ENCODE results near the gene SLC6A6.

Gene SLC6A6

DNA sequence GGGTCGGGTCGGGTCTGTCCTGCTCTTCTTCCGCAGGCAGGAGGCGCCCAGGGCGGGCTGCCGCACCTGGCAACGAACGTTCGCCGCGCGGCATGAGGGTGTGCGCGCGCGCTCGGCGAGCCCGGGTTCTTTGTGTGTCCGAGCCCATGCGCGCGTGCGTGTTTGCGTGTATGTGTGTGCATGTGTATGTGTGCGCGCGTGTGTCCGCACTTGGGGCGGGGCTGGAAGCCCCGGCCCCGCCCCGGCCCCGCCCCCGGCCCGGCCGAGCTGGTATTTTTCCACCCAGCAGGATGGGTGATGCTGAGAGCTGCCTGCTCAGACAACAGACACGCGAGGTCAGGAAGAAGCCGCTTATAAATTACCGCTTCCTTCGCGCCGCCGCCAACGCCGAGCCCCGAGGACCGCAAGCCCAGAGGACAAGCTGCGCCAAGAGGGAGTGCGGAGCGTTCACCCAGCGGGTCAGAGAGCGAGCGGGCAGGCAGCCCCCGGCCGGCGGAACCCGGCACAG, at the start of gene SLC6A6:
TSS of gene SLC6A6 (plus strand) at position 303 of the 508 bp plus-strand sequence. CDS start 41,029 bp downstream, outside the sequence.
- Histone ChIP-seq H3K4me1 (ENCODE audit: insufficient read depth, low read length) (peaks cover 11% of the 10 kb centered on the region; the same call in 1 of the 2 replicates), H3K9ac (ENCODE audit: low read depth, low read length) (peak within 1 kb of the TSS; percentile 94), H3K9me3 (ENCODE audit: control insufficient read depth, insufficient read depth, low read length) (no peaks in the 10 kb centered on the region)

DNA sequence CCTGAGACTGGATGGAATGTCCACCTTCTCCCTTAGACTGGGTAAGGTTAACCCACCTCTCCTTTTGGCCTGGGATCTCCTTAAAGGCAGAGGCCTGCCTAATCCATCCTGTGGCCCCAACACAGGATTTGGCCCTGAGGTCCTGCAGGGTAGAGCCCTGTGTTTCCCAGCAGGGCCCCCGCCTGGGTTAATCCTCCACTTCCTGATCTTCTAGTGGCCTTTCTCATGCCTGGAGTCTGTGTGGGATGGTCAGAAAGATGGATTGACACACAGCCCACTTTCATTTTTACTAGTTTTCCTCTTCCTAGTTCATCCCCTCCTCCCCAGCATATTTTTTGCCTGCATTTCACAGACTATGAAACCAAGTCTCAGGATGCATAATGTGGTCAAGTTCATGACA, 48.9 kb upstream of the SLC6A6 start:
- no peaks in the 10 kb centered on the region for H3K9me3 ChIP-seq (ENCODE audit: control insufficient read depth, insufficient read depth, low read length)
- no peaks in the 10 kb centered on the region for H3K36me3 ChIP-seq (ENCODE audit: insufficient read depth, low read length)
- no peak overlapping the region for H3K9ac ChIP-seq (ENCODE audit: low read depth, low read length)
- peaks cover 9% of the 10 kb centered on the region for H3K4me1 ChIP-seq (ENCODE audit: insufficient read depth, low read length)

More for the DNA sequence above, at the start of gene SLC6A6:
- 0 out of 2 replicates have a peak, but pooled peaks cover 3% of the 10 kb centered on the region for H3K36me3 ChIP-seq (ENCODE audit: insufficient read depth, low read length)

DNA sequence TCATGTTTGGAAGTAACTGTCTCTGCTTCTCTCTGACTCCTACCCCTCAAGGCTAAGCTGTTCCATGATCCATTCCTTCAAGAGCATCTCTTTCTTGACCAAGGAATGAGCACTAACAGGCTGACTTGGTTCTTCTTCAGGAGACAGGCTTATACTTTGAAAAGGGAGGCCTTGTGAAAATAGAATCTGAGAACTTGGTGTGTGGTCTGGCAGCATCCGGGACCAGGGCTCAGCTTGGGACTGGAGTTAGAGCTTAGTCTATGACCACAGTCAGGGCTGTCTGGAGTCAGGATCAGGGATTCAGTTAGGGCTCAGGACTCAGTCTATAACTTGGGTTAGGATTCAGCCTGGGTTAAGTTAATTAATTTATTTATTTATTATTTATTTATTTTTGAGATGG, 44.9 kb upstream of the SLC6A6 start:
- no peaks in the 10 kb centered on the region for H3K9me3 ChIP-seq (ENCODE audit: control insufficient read depth, insufficient read depth, low read length)
- peaks cover 3% of the 10 kb centered on the region; the same call in 1 of the 2 replicates for H3K4me1 ChIP-seq (ENCODE audit: insufficient read depth, low read length)
- no peak overlapping the region for H3K9ac ChIP-seq (ENCODE audit: low read depth, low read length)
- no peaks in the 10 kb centered on the region for H3K36me3 ChIP-seq (ENCODE audit: insufficient read depth, low read length)

DNA sequence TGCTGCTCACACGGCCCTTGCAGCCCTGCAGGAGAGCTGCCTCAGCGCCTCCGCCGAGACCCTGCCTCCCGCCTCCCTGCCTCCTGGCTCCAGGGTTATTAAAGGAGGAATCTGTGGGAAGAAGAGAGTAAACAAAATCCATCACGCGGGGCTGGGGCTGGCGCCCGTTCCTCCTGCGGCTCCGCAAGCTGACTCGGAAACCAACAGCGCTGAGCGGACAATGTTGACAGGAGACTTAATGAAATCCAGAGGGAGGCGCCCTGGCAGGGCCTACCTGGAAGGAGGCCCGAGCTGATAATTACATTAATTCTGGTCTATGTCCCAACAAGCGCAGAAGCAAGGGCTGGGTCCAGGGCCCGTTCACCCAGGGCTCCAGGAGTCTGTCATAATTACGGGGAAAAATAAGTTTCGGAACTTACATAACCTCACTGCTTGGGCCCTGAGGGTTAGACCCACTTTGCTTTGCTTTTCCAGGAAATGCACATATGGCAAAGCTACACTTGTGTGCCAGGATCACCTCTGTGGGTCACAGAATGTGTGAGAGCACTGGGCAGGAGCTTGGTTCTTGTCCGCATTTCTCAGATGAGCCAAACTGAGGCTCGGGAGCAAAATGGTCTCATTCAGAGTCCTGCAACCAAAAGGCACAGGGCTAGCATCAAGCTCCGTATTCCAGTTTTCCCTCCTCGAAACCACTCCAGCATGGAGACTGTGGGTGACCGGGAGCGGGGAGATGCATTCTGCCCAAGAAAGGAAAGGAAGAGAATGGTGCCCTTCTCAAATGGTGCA, 43.8 kb upstream of the SLC6A6 start:
- Histone ChIP-seq H3K9me3 (ENCODE audit: control insufficient read depth, insufficient read depth, low read length) (no peaks in the 10 kb centered on the region), H3K9ac (ENCODE audit: low read depth, low read length) (no peak overlapping the region), H3K36me3 (ENCODE audit: insufficient read depth, low read length) (no peaks in the 10 kb centered on the region), H3K4me1 (ENCODE audit: insufficient read depth, low read length) (no peaks in the 10 kb centered on the region)

DNA sequence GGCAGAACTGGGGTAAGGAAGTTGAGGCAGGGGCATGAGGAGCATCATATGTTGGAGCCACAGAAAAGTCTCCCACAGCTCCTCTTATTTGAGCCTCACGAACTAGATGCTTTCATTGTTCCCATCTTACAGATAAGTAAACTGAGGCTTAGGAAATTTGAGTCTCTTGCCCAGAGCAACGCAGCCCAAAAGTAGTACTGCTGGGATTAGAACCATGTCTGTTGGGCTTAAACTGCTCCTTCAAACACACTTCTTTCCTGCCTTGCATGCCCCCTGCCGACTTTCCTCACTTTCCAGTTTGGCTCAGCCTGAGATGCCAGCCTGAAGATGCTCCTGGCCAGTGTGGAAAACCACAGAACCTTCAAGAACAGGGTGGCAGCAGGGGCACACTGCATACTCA, 43.1 kb upstream of the SLC6A6 start:
- Histone ChIP-seq H3K9me3 (ENCODE audit: control insufficient read depth, insufficient read depth, low read length) (no peaks in the 10 kb centered on the region), H3K9ac (ENCODE audit: low read depth, low read length) (no peak overlapping the region), H3K36me3 (ENCODE audit: insufficient read depth, low read length) (no peaks in the 10 kb centered on the region), H3K4me1 (ENCODE audit: insufficient read depth, low read length) (no peaks in the 10 kb centered on the region)

DNA sequence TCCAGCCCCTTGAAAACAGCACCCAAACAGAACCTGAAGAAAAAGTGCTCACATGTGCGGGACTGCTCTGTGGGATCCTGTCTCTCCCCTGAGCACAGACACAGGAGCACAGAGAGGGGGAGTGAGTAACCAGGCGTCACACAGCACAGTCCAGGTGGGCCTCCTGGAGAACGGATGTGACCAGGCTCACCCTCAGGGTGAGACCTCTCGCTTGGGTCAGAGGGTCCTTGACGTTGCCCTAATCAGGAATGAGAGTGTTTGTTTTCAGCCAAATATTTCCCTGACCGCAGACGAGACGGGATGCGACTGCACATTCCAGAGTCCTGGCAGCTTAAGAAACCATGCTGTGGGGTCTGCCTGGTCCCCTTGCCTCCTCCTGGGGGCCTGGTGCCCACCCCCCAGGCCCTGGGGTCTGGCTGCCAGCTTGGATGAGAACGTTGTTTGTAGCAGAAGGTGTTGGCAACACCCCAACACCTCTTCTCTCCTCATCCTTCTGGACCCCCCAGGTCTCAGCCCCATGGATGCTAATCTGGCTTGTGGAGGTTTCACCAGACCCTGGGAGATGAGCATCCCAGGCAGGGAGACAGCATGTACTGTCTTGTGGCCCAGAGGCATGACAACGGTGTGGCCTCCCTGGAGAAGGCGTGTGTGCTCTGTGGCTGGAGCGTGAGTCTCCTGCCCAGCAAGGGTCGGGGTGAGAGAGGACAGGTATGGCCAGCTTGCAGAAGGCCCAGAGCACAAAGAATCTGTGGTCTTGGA, 42.1 kb upstream of the SLC6A6 start:
- H3K9me3 ChIP-seq (ENCODE audit: control insufficient read depth, insufficient read depth, low read length) = no peaks in the 10 kb centered on the region
- no peaks in the 10 kb centered on the region for H3K4me1 ChIP-seq (ENCODE audit: insufficient read depth, low read length)
- H3K36me3 ChIP-seq (ENCODE audit: insufficient read depth, low read length) = no peaks in the 10 kb centered on the region
- no peak overlapping the region for H3K9ac ChIP-seq (ENCODE audit: low read depth, low read length)

DNA sequence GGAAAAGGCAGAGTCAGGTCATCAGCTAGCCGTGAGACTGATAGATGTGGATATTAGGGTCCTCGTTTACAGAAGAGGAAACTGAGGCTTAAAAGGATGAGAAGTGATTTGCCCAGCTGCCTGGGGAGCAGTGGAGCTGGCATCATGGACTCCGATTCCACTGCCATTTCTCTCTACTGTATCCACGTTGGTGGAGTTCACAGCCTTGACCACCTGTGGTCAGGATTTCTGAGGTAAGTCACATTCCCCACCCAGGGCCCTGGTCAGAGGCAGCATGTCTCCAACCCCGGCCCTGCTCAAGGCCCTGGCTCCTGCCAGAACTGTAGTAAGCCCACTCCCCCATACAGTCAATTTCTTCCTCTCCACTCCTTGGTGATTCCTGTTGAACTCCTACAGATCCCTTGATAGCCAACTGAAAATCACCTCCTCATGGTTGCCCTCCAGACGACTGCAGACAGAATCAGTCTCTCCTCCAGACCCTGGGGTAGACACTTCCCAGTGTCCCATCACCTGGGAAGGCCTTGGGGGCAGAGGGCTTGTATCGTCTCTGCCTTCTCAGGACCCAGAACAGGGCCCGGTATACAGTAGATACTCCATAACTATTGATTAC, 41.2 kb upstream of the SLC6A6 start:
- Histone ChIP-seq H3K9ac (ENCODE audit: low read depth, low read length) (no peak overlapping the region), H3K36me3 (ENCODE audit: insufficient read depth, low read length) (no peaks in the 10 kb centered on the region), H3K4me1 (ENCODE audit: insufficient read depth, low read length) (no peaks in the 10 kb centered on the region), H3K9me3 (ENCODE audit: control insufficient read depth, insufficient read depth, low read length) (no peaks in the 10 kb centered on the region)

DNA sequence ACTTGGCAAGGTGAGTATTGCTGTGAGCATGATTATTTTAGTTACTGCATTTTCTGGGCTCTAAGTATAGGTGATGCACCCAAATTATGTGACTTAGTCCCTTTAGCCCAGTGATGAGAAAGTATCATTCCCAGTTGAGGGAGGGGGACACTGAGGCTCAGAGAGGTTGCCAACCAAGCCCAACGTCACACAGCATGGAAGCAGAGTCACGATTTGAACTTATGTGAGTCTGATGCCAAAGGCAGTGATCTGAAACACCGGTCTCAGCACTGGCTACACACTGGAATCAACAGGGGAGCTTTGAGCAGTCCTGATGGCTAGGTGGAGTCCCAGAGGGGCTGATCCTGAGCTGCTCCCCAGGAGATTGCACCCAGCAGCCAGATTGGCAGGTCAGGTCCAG, 39.5 kb upstream of the SLC6A6 start:
- Histone ChIP-seq H3K36me3 (ENCODE audit: insufficient read depth, low read length) (no peaks in the 10 kb centered on the region), H3K9ac (ENCODE audit: low read depth, low read length) (no peak overlapping the region), H3K4me1 (ENCODE audit: insufficient read depth, low read length) (peaks cover 12% of the 10 kb centered on the region; the same call in 1 of the 2 replicates), H3K9me3 (ENCODE audit: control insufficient read depth, insufficient read depth, low read length) (no peaks in the 10 kb centered on the region)

DNA sequence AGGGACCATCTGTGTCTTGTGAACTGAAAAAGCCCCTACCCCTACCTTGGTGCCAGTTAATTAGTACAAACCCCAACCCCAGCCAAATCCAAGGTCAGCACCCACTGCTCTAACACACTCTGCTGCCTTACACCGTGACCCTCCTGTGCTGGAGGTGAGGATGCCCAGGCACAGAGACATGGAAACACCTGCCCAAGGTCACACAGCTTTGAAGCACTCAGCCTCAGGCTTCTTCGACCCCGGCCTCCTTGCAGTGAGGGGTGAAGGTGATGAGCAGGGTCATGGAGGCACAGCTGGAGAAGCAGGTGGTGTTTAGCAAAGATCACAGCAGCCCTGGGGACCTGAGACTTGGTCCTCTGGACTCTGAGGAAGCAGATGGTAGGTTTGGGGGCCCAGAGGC, 39.0 kb upstream of the SLC6A6 start:
- Histone ChIP-seq H3K9ac (ENCODE audit: low read depth, low read length) (no peak overlapping the region), H3K9me3 (ENCODE audit: control insufficient read depth, insufficient read depth, low read length) (no peaks in the 10 kb centered on the region), H3K36me3 (ENCODE audit: insufficient read depth, low read length) (no peaks in the 10 kb centered on the region), H3K4me1 (ENCODE audit: insufficient read depth, low read length) (peaks cover 14% of the 10 kb centered on the region; the same call in 1 of the 2 replicates)

DNA sequence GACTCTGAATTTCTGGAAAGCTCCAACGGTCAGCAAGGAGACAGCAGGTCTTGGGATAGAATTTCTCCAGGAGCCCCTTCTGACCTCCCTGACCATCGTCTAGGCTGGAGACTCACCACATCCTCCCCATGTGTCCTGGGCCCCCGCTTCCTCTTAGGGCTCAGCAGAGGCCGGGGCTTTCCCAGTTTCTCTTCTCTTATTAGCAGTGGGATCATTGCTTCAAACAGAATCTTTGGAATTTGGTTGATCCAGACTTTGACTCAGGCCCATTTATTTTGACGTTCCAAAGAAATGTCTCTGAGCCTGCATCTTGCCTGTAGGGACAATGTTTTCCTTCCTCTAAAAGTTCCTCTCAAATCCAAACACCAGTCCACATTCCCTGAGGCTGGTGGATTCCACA, 38.4 kb upstream of the SLC6A6 start:
- Histone ChIP-seq H3K4me1 (ENCODE audit: insufficient read depth, low read length) (peaks cover 14% of the 10 kb centered on the region; the same call in 1 of the 2 replicates), H3K36me3 (ENCODE audit: insufficient read depth, low read length) (no peaks in the 10 kb centered on the region), H3K9me3 (ENCODE audit: control insufficient read depth, insufficient read depth, low read length) (no peaks in the 10 kb centered on the region), H3K9ac (ENCODE audit: low read depth, low read length) (no peak overlapping the region)

DNA sequence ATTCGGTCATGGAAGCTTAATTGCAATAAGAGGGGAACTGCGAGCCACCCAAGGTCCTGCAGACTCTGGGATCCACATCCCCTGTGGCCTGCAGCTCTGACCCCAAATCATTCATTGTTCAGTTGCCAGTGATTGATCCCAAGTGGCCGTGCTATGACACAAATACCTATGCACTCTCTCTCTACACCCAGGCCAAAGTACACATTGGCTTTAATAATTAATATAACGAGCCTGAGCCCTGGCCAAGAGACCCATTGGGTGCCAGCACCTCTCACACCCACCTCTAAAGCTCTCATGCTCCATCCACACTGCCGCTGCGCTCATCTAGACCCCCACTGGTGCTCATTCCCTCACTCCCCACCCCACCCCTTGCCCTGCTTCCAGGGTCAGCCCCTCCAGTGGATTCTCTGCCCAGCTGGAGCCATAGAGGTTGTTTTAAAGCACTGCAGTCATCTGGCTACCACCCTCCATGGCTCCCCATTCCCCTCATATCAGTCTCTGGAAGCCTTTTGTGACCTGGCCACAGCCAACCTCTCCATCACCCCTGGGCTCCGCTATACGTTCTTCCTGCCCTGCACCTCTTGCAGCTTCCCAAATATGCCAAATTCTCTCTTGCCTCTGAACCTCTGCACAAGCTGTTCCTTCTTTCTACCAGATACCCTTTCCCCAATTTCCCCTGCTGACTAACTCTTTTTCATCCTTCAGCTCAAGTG, 37.7 kb upstream of the SLC6A6 start:
- Histone ChIP-seq H3K36me3 (ENCODE audit: insufficient read depth, low read length) (no peaks in the 10 kb centered on the region), H3K9me3 (ENCODE audit: control insufficient read depth, insufficient read depth, low read length) (no peaks in the 10 kb centered on the region), H3K9ac (ENCODE audit: low read depth, low read length) (no peak overlapping the region), H3K4me1 (ENCODE audit: insufficient read depth, low read length) (peaks cover 17% of the 10 kb centered on the region; the same call in 1 of the 2 replicates)

DNA sequence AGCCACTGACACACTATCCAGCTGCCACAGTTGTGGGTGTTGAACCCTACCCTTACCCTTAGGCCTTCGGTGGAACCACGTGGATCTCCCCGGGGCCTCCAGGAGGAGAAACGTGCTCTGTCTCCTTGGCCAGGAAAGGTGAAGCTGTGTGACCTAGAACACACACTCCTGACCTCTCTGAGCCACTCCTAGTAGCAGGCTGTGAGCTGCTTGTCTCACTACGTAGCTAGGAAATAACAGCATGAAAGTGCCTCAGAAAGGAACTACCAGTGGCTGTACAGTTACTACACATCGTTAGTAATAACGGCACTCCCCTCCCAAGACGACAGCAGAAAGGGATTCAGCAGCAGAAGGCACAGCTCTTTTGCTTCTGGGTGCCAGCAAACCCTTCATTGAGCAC, 36.2 kb upstream of the SLC6A6 start:
- Histone ChIP-seq H3K4me1 (ENCODE audit: insufficient read depth, low read length) (peaks cover 17% of the 10 kb centered on the region; the same call in 1 of the 2 replicates), H3K9ac (ENCODE audit: low read depth, low read length) (no peak overlapping the region), H3K36me3 (ENCODE audit: insufficient read depth, low read length) (no peaks in the 10 kb centered on the region), H3K9me3 (ENCODE audit: control insufficient read depth, insufficient read depth, low read length) (no peaks in the 10 kb centered on the region)

DNA sequence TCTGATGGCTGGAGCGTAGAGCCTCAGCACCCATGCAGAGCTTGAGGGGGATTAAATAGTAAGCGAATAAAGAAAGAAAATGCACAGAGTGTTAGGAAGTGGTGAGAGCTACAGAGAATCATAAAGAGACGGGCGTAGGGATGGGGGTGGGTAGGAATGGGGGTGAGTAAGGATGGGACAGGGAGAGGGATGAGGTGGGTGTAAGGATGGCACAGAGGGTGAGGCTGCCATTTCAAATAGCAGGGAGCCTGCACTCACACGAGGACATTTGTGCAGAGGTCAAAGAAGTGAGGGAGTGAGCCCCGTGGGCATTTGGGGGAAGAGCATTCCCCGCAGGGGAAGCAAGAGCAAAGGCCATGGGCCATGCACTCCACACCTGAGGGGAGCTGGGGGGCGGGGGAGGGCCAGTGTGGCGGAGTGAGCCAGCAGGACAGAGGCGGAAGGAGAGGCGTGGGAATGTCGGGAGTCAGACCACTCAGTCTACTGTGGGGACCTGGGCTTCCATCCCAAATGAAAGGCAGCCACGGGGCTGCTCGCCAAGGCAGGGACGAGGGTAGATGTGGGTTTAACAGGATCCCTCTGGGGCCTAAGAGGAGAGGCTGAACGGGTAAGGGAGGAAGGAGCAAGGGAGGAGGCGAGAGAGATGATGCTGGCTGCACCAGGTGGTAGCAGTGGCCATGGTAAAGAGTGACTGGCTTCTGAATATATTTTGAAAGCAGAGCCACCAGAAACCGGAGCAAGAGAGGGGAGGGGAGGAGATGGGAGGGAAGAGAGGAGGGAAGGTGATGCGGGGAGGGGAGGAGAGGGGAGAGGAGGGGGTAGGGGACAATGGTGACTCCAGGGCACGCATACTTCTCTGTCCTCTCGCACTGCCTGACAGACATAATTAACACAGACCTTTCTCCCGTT, 35.2 kb upstream of the SLC6A6 start:
- Histone ChIP-seq H3K4me1 (ENCODE audit: insufficient read depth, low read length) (peaks cover 21% of the 10 kb centered on the region), H3K9ac (ENCODE audit: low read depth, low read length) (no peak overlapping the region), H3K9me3 (ENCODE audit: control insufficient read depth, insufficient read depth, low read length) (no peaks in the 10 kb centered on the region), H3K36me3 (ENCODE audit: insufficient read depth, low read length) (no peaks in the 10 kb centered on the region)

Data from ES-I3 (cell line).